ENCODE data around the gene KCNQ5.

The KCNQ5 gene

GRCh38 chr6:73144516-73144915 lies 522.7 kb downstream of the KCNQ5 start:
- Mint-ChIP-seq H3K36me3 (ENCODE audit: low read depth) (no peaks in the 10 kb centered on the region), H3K4me1 (ENCODE audit: low read depth) (no peaks in the 10 kb centered on the region), H3K27me3 (no peaks in the 10 kb centered on the region), H3K9me3 (no peaks in the 10 kb centered on the region), H3K27ac (no peak overlapping the region), H3K4me3 (no peak overlapping the region)

GRCh38 chr6:73145690-73146089 lies 523.8 kb downstream of the KCNQ5 start:
- Mint-ChIP-seq H3K4me3 (no peak overlapping the region), H3K4me1 (ENCODE audit: low read depth) (no peaks in the 10 kb centered on the region), H3K27me3 (no peaks in the 10 kb centered on the region), H3K36me3 (ENCODE audit: low read depth) (no peaks in the 10 kb centered on the region), H3K27ac (no peak overlapping the region), H3K9me3 (no peaks in the 10 kb centered on the region)

GRCh38 chr6:73151732-73152131 lies 529.9 kb downstream of the KCNQ5 start:
- peaks cover 3% of the 10 kb centered on the region for H3K9me3 Mint-ChIP-seq
- no peaks in the 10 kb centered on the region for H3K4me1 Mint-ChIP-seq (ENCODE audit: low read depth)
- no peaks in the 10 kb centered on the region for H3K27me3 Mint-ChIP-seq
- H3K4me3 Mint-ChIP-seq: no peak overlapping the region
- H3K36me3 Mint-ChIP-seq (ENCODE audit: low read depth): peaks cover 3% of the 10 kb centered on the region
- no peak overlapping the region for H3K27ac Mint-ChIP-seq

- H3K9me3 Mint-ChIP-seq: peaks cover 3% of the 10 kb centered on the region
- H3K27me3 Mint-ChIP-seq: no peaks in the 10 kb centered on the region
- no peak overlapping the region for H3K4me3 Mint-ChIP-seq
- H3K27ac Mint-ChIP-seq: no peak overlapping the region
- no peaks in the 10 kb centered on the region for H3K4me1 Mint-ChIP-seq (ENCODE audit: low read depth)
- H3K36me3 Mint-ChIP-seq (ENCODE audit: low read depth): peaks cover 5% of the 10 kb centered on the region
Measured at GRCh38 chr6:73152556-73152955, 530.7 kb downstream of the KCNQ5 start.

- Mint-ChIP-seq H3K27ac (no peak overlapping the region), H3K4me3 (no peak overlapping the region), H3K4me1 (ENCODE audit: low read depth) (no peaks in the 10 kb centered on the region), H3K36me3 (ENCODE audit: low read depth) (peaks cover 5% of the 10 kb centered on the region), H3K9me3 (peaks cover 3% of the 10 kb centered on the region), H3K27me3 (no peaks in the 10 kb centered on the region)
Measured at GRCh38 chr6:73152966-73153757, 531.3 kb downstream of the KCNQ5 start.

GRCh38 chr6:73156793-73157767 lies 535.2 kb downstream of the KCNQ5 start:
- Mint-ChIP-seq H3K36me3 (ENCODE audit: low read depth) (peaks cover 5% of the 10 kb centered on the region), H3K27me3 (no peaks in the 10 kb centered on the region), H3K4me1 (ENCODE audit: low read depth) (no peaks in the 10 kb centered on the region), H3K27ac (no peak overlapping the region), H3K4me3 (no peak overlapping the region), H3K9me3 (peaks cover 3% of the 10 kb centered on the region)

GRCh38 chr6:73157870-73158269 lies 536.0 kb downstream of the KCNQ5 start:
- no peak overlapping the region for H3K27ac Mint-ChIP-seq
- no peaks in the 10 kb centered on the region for H3K27me3 Mint-ChIP-seq
- peaks cover 3% of the 10 kb centered on the region for H3K9me3 Mint-ChIP-seq

GRCh38 chr6:73169111-73169510 lies 547.2 kb downstream of the KCNQ5 start:
- no peaks in the 10 kb centered on the region for H3K36me3 Mint-ChIP-seq (ENCODE audit: low read depth)
- H3K4me1 Mint-ChIP-seq (ENCODE audit: low read depth): no peaks in the 10 kb centered on the region
- no peak overlapping the region for H3K4me3 Mint-ChIP-seq
- no peaks in the 10 kb centered on the region for H3K27me3 Mint-ChIP-seq
- no peaks in the 10 kb centered on the region for H3K9me3 Mint-ChIP-seq
- H3K27ac Mint-ChIP-seq: no peak overlapping the region

More at GRCh38 chr6:73157870-73158269, 536.0 kb downstream of the KCNQ5 start:
- no peaks in the 10 kb centered on the region for H3K4me1 Mint-ChIP-seq (ENCODE audit: low read depth)
- H3K4me3 Mint-ChIP-seq: no peak overlapping the region
- H3K36me3 Mint-ChIP-seq (ENCODE audit: low read depth): peaks cover 5% of the 10 kb centered on the region

- no peak overlapping the region for H3K27ac Mint-ChIP-seq
- H3K36me3 Mint-ChIP-seq (ENCODE audit: low read depth): no peaks in the 10 kb centered on the region
- no peaks in the 10 kb centered on the region for H3K9me3 Mint-ChIP-seq
- no peak overlapping the region for H3K4me3 Mint-ChIP-seq
- H3K27me3 Mint-ChIP-seq: no peaks in the 10 kb centered on the region
- H3K4me1 Mint-ChIP-seq (ENCODE audit: low read depth): no peaks in the 10 kb centered on the region
Measured at GRCh38 chr6:73169633-73170032, 547.8 kb downstream of the KCNQ5 start.

- Mint-ChIP-seq H3K9me3 (no peaks in the 10 kb centered on the region), H3K36me3 (ENCODE audit: low read depth) (no peaks in the 10 kb centered on the region), H3K4me3 (no peak overlapping the region), H3K27me3 (no peaks in the 10 kb centered on the region), H3K27ac (no peak overlapping the region), H3K4me1 (ENCODE audit: low read depth) (no peaks in the 10 kb centered on the region)
Measured at GRCh38 chr6:73174646-73175045, 552.8 kb downstream of the KCNQ5 start.

- Mint-ChIP-seq H3K9me3 (no peaks in the 10 kb centered on the region), H3K36me3 (ENCODE audit: low read depth) (no peaks in the 10 kb centered on the region), H3K27ac (no peak overlapping the region), H3K27me3 (no peaks in the 10 kb centered on the region), H3K4me3 (no peak overlapping the region), H3K4me1 (ENCODE audit: low read depth) (no peaks in the 10 kb centered on the region)
Measured at GRCh38 chr6:73176057-73176456, 554.2 kb downstream of the KCNQ5 start.

- H3K4me1 Mint-ChIP-seq (ENCODE audit: low read depth): no peaks in the 10 kb centered on the region
- no peaks in the 10 kb centered on the region for H3K9me3 Mint-ChIP-seq
- H3K4me3 Mint-ChIP-seq: no peak overlapping the region
- no peaks in the 10 kb centered on the region for H3K27me3 Mint-ChIP-seq
- H3K36me3 Mint-ChIP-seq (ENCODE audit: low read depth): no peaks in the 10 kb centered on the region
- H3K27ac Mint-ChIP-seq: no peak overlapping the region
Measured at GRCh38 chr6:73177221-73177944, 555.5 kb downstream of the KCNQ5 start.

- H3K4me1 Mint-ChIP-seq (ENCODE audit: low read depth): no peaks in the 10 kb centered on the region
- no peaks in the 10 kb centered on the region for H3K27me3 Mint-ChIP-seq
- no peak overlapping the region for H3K4me3 Mint-ChIP-seq
- H3K27ac Mint-ChIP-seq: no peak overlapping the region
- no peaks in the 10 kb centered on the region for H3K36me3 Mint-ChIP-seq (ENCODE audit: low read depth)
- H3K9me3 Mint-ChIP-seq: no peaks in the 10 kb centered on the region
Measured at GRCh38 chr6:73180076-73180738, 558.3 kb downstream of the KCNQ5 start.
